H9 (cell line): Measurements from ENCODE around the gene SMPD4. TPM values are rescaled to one million over a fixed set of nuclear protein-coding genes. Genes with fewer than 3 reads are reported as not detected.
"Not testable (repeated sequence)": the region's sequence is repeated elsewhere in the genome, so short reads cannot be mapped to it uniquely, and the experiment has no call there.

Source experiments
- DNase-seq: peaks from one replicate; pipeline ENCODE4 v3.0.0-alpha.2; 2017
- H2AFZ ChIP-seq: one replicate; pipeline ENCODE4 v1.6.1; 2013; ENCODE audit warnings: mild to moderate bottlenecking, low read length, control low read depth, moderate library complexity
- H2AK5ac ChIP-seq: 2 replicates; pipeline ENCODE4 v1.6.1; 2013; ENCODE audit warnings: low read length, control low read depth, mixed read lengths; ENCODE audit not compliant: insufficient read length
- H2BK120ac ChIP-seq: one replicate; pipeline ENCODE4 v1.6.1; 2013; ENCODE audit warnings: low read depth, mild to moderate bottlenecking, low read length, control low read depth, inconsistent platforms; ENCODE audit not compliant: poor library complexity, severe bottlenecking
- H2BK12ac ChIP-seq: 2 replicates; pipeline ENCODE4 v1.6.1; 2013; ENCODE audit warnings: low read length, control low read depth, mixed read lengths, low read depth; ENCODE audit not compliant: insufficient read length
- H2BK15ac ChIP-seq: 2 replicates; pipeline ENCODE4 v1.6.1; 2013; ENCODE audit warnings: low read depth, low read length, control low read depth
- H2BK20ac ChIP-seq: one replicate; pipeline ENCODE4 v1.6.1; 2013; ENCODE audit warnings: low read depth, mild to moderate bottlenecking, low read length, control low read depth, inconsistent platforms; ENCODE audit not compliant: poor library complexity, severe bottlenecking
- H2BK5ac ChIP-seq: 2 replicates; pipeline ENCODE4 v1.6.1; 2013; ENCODE audit warnings: low read length, control low read depth, mixed read lengths; ENCODE audit not compliant: insufficient read length
- H3K14ac ChIP-seq: 2 replicates; pipeline ENCODE4 v1.6.1; 2013; ENCODE audit warnings: low read length, control low read depth; ENCODE audit not compliant: insufficient read depth
- H3K18ac ChIP-seq: 2 replicates; pipeline ENCODE4 v1.6.1; 2013; ENCODE audit warnings: low read depth, mild to moderate bottlenecking, mixed read lengths, low read length, control low read depth; ENCODE audit not compliant: insufficient read length
- H3K23ac ChIP-seq: 2 replicates; pipeline ENCODE4 v1.6.1; 2013; ENCODE audit warnings: low read length, control low read depth, mixed read lengths, low read depth; ENCODE audit not compliant: insufficient read length
- H3K23me2 ChIP-seq: 2 replicates; pipeline ENCODE4 v1.6.1; 2013; ENCODE audit warnings: low read depth, mild to moderate bottlenecking, mixed read lengths, low read length, control low read depth; ENCODE audit not compliant: insufficient read length, poor library complexity, severe bottlenecking
- H3K27ac ChIP-seq: 2 replicates; pipeline ENCODE4 v1.5.1; 2013; ENCODE audit warnings: low read length, control low read depth, mixed read lengths, low read depth; ENCODE audit not compliant: insufficient read length
- H3K27me3 ChIP-seq: 2 replicates; pipeline ENCODE4 v1.6.1; 2013; ENCODE audit warnings: low read length, control low read depth, inconsistent platforms; ENCODE audit not compliant: insufficient read depth
- H3K4ac ChIP-seq: 2 replicates; pipeline ENCODE4 v1.6.1; 2013; ENCODE audit warnings: low read depth, mild to moderate bottlenecking, control low read depth, inconsistent platforms, low read length, moderate library complexity
- H3K4me1 ChIP-seq: 2 replicates; pipeline ENCODE4 v1.6.1; 2013; ENCODE audit warnings: low read length, control low read depth, inconsistent platforms; ENCODE audit not compliant: insufficient read depth
- H3K4me2 ChIP-seq: 2 replicates; pipeline ENCODE4 v1.6.1; 2013; ENCODE audit warnings: low read length, control low read depth, mixed read lengths; ENCODE audit not compliant: insufficient read length, insufficient read depth
- H3K56ac ChIP-seq: 2 replicates; pipeline ENCODE4 v1.6.1; 2013; ENCODE audit warnings: low read depth, mild to moderate bottlenecking, mixed read lengths, low read length, control low read depth; ENCODE audit not compliant: insufficient read length
- H3K79me1 ChIP-seq: 2 replicates; pipeline ENCODE4 v1.6.1; 2013; ENCODE audit warnings: low read depth, mild to moderate bottlenecking, moderate library complexity, low read length, control low read depth, inconsistent platforms; ENCODE audit not compliant: insufficient read depth, poor library complexity, severe bottlenecking
- H3K79me2 ChIP-seq: 2 replicates; pipeline ENCODE4 v1.6.1; 2013; ENCODE audit warnings: low read length, control low read depth, inconsistent platforms; ENCODE audit not compliant: insufficient read depth
- H3K9ac ChIP-seq: 2 replicates; pipeline ENCODE4 v1.6.1; 2013; ENCODE audit warnings: low read length, control low read depth, mixed read lengths; ENCODE audit not compliant: insufficient read length; ENCODE audit errors: extremely low read depth
- H3K9me3 ChIP-seq: one replicate; pipeline ENCODE4 v1.6.1; 2013; ENCODE audit warnings: low read depth, low read length, inconsistent platforms; ENCODE audit not compliant: control insufficient read depth
- H3T11ph ChIP-seq: one replicate; pipeline ENCODE4 v1.6.1; 2013; ENCODE audit warnings: mild to moderate bottlenecking, low read length, control low read depth, inconsistent platforms
- H4K20me1 ChIP-seq: one replicate; pipeline ENCODE4 v1.6.1; 2013; ENCODE audit not compliant: control insufficient read depth, insufficient read length, insufficient read depth
- H4K5ac ChIP-seq: 2 replicates; pipeline ENCODE4 v1.6.1; 2013; ENCODE audit warnings: low read depth, mild to moderate bottlenecking, mixed read lengths, low read length, control low read depth; ENCODE audit not compliant: insufficient read length
- H4K8ac ChIP-seq: replicated peaks from 2 replicates; pipeline ENCODE4 v1.6.1; 2013; ENCODE audit warnings: low read length, control low read depth, mixed read lengths, low read depth; ENCODE audit not compliant: insufficient read length
- H4K91ac ChIP-seq: 2 replicates; pipeline ENCODE4 v1.6.1; 2013; ENCODE audit warnings: low read depth, mild to moderate bottlenecking, moderate library complexity, mixed read lengths, low read length, control low read depth; ENCODE audit not compliant: insufficient read length
- H3K27ac Mint-ChIP-seq, 3 experiments: 2 replicates in 2 of 3; 3 replicates in 1 of 3; pipeline ENCODE4 v1.8.0; 2020 to 2021; ENCODE audit warnings: mixed read lengths in 3 of 3, mild to moderate bottlenecking in 1 of 3, moderate library complexity in 1 of 3
- H3K27me3 Mint-ChIP-seq: 2 replicates; pipeline ENCODE4 v1.8.0; 2021; ENCODE audit warnings: low read depth, mild to moderate bottlenecking, moderate library complexity, mixed read lengths
- H3K36me3 Mint-ChIP-seq, 3 experiments: 2 replicates in 2 of 3; 3 replicates in 1 of 3; pipeline ENCODE4 v1.8.0; 2020 to 2021; ENCODE audit warnings: low read depth in 3 of 3, mixed read lengths in 3 of 3; ENCODE audit not compliant: insufficient read depth in 1 of 3
- H3K4me1 Mint-ChIP-seq, 2 experiments: 2 replicates each; pipeline ENCODE4 v1.8.0; 2020; ENCODE audit warnings: mixed read lengths in 2 of 2
- H3K4me3 Mint-ChIP-seq, 2 experiments: 2 replicates in 1 of 2; 3 replicates in 1 of 2; pipeline ENCODE4 v1.8.0; 2020 to 2021; ENCODE audit warnings: mild to moderate bottlenecking in 2 of 2, mixed read lengths in 2 of 2, moderate library complexity in 1 of 2
- H3K9me3 Mint-ChIP-seq, 2 experiments: 2 replicates in 1 of 2; 3 replicates in 1 of 2; pipeline ENCODE4 v1.8.0; 2020; ENCODE audit warnings: mild to moderate bottlenecking in 2 of 2, mixed read lengths in 2 of 2, moderate library complexity in 1 of 2
- WGBS: extraction: QIAGEN DNeasy Blood & Tissue Kit; methylation state at CpG from one replicate; pipeline ENCODE4 v1.1.7; 2013; ENCODE audit warnings: missing lambda C conversion rate, low lambda C conversion rate, mixed read lengths; ENCODE audit not compliant: insufficient read length; ENCODE audit errors: extremely low coverage; 5-methylcytosine and 5-hydroxymethylcytosine counted together
- total RNA-seq: library from RNA; stranded (reverse); gene quantifications from 2 replicates; pipeline ENCODE4 v1.2.1, GENCODE V29; 2021

The SMPD4 gene
- total RNA-seq, 1 experiment from 2014 or later, result 105 TPM

GRCh38 chr2:130195089-130195635, 13.8 kb upstream of the SMPD4 start:
- not testable (repeated sequence) for H3K23me2 ChIP-seq, DNase-seq, H3K9me3 Mint-ChIP-seq, H4K20me1 ChIP-seq, H3K4me3 Mint-ChIP-seq, H3K27ac ChIP-seq, H3K27ac Mint-ChIP-seq, H3K14ac ChIP-seq, H3K56ac ChIP-seq, H3K79me1 ChIP-seq, H3K18ac ChIP-seq, H3K27me3 ChIP-seq, H3T11ph ChIP-seq, H2BK5ac ChIP-seq, H2BK20ac ChIP-seq, H2BK15ac ChIP-seq, H2BK120ac ChIP-seq, H3K4me1 Mint-ChIP-seq, H3K4ac ChIP-seq, H3K9ac ChIP-seq, H4K8ac ChIP-seq, H3K4me2 ChIP-seq, H3K4me1 ChIP-seq, H3K23ac ChIP-seq, H2BK12ac ChIP-seq, H3K79me2 ChIP-seq, H2AK5ac ChIP-seq, H4K5ac ChIP-seq, H2AFZ ChIP-seq, H3K9me3 ChIP-seq, H4K91ac ChIP-seq
- WGBS, result no CpG with 5 or more reads among the region's 9 CpGs
- Mint-ChIP-seq H3K27me3 (peaks cover 10% of the 10 kb centered on the region), H3K36me3 (peaks cover 2 to 10% (median 8%) of the 10 kb centered on the region in 3 experiments; a peak in 3 of 7 replicates)

GRCh38 chr2:130193824-130194223, 12.4 kb upstream of the SMPD4 start:
- not testable (repeated sequence) for H3K23ac ChIP-seq, DNase-seq, H3K4me2 ChIP-seq, H3K27ac ChIP-seq, H2AK5ac ChIP-seq, H3K23me2 ChIP-seq, H2BK120ac ChIP-seq, H2AFZ ChIP-seq, H3K18ac ChIP-seq, H3K14ac ChIP-seq, H4K5ac ChIP-seq, H3K27me3 Mint-ChIP-seq, H4K91ac ChIP-seq, H3K4me1 Mint-ChIP-seq, H3K27ac Mint-ChIP-seq, H4K8ac ChIP-seq, H3K4me1 ChIP-seq, H3K4me3 Mint-ChIP-seq, H4K20me1 ChIP-seq, H3K9me3 ChIP-seq, H2BK15ac ChIP-seq, H3K56ac ChIP-seq, H3K79me1 ChIP-seq, H2BK20ac ChIP-seq, H2BK5ac ChIP-seq, H2BK12ac ChIP-seq, H3K9ac ChIP-seq, H3K4ac ChIP-seq, H3K27me3 ChIP-seq, H3K9me3 Mint-ChIP-seq, H3T11ph ChIP-seq, H3K79me2 ChIP-seq
- peaks cover 2 to 10% (median 8%) of the 10 kb centered on the region in 3 experiments; a peak in 3 of 7 replicates for H3K36me3 Mint-ChIP-seq
- no CpG with 5 or more reads among the region's 22 CpGs for WGBS
